AG04449 (cell line): Measurements from ENCODE around the gene GRK3.
A peak's percentile ranks its signal among the peaks of the same experiment; 100 is the strongest.

Source experiments
- CTCF ChIA-PET: fragments of 350-600 bp; formaldehyde crosslinking; extraction: SDS; loops from one replicate; lab custom pipeline; 2021; ENCODE audit warnings: antibody characterized with exemption; lab: Yijun Ruan, JAX
- POLR2A ChIA-PET: fragments of 400-600, 350-600 bp; formaldehyde crosslinking; extraction: SDS; loops from one replicate; lab custom pipeline; 2020; ENCODE audit warnings: antibody characterized with exemption, inconsistent platforms; lab: Yijun Ruan, JAX
- DNase-seq: peaks from one replicate; pipeline ENCODE4 v3.0.0-alpha.2; 2010; ENCODE audit warnings: low read depth, low spot score
- H3K4me3 ChIP-seq: 2 replicates; pipeline ENCODE4 v1.5.1; 2011; ENCODE audit warnings: low read depth, mild to moderate bottlenecking, control low read depth, low read length
- TF ChIP-seq, protein P1 (sequence below): IDR thresholded peaks from one replicate; pipeline ENCODE4 v1.5.1; 2011; ENCODE audit warnings: mild to moderate bottlenecking, moderate library complexity, low read length, control low read depth, inconsistent platforms; ENCODE audit not compliant: insufficient read depth; ENCODE audit errors: missing control alignments

GRK3 gene

DNA sequence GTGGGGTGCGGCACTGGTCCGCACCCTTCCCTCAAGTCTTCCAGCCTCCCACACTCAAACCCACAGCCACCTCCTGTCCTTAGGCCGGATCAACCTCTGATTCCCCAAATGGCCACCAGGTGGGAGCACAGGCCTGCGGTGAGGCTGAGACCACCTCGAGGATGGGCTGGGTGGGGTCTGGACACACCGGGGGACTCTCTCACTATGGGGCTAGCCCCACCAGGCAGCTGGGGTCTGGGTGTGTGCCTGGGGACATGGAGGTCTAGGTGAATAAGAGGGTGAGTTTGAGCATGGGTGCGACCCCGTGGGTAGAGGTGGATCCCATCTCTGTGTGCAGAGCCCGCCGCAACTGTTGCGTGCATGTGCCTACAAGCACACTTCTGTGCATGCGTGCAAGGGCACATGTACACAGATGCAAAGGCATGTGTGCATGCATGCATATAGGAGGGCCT, 210.1 kb downstream of the GRK3 start:
- CTCF ChIA-PET = interaction anchor here (1.4 to 11.4 kb wide), 7 partner anchors 12 to 584 kb away, joined by 4 to 166 read pairs (median 30); no protein-coding TSS in a partner anchor
- TF ChIP-seq, protein P1, sequence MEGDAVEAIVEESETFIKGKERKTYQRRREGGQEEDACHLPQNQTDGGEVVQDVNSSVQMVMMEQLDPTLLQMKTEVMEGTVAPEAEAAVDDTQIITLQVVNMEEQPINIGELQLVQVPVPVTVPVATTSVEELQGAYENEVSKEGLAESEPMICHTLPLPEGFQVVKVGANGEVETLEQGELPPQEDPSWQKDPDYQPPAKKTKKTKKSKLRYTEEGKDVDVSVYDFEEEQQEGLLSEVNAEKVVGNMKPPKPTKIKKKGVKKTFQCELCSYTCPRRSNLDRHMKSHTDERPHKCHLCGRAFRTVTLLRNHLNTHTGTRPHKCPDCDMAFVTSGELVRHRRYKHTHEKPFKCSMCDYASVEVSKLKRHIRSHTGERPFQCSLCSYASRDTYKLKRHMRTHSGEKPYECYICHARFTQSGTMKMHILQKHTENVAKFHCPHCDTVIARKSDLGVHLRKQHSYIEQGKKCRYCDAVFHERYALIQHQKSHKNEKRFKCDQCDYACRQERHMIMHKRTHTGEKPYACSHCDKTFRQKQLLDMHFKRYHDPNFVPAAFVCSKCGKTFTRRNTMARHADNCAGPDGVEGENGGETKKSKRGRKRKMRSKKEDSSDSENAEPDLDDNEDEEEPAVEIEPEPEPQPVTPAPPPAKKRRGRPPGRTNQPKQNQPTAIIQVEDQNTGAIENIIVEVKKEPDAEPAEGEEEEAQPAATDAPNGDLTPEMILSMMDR = peak; percentile 55
- DNase-seq = no peak
- POLR2A ChIA-PET = no interaction called here
- H3K4me3 ChIP-seq = no peak overlapping the region

DNA sequence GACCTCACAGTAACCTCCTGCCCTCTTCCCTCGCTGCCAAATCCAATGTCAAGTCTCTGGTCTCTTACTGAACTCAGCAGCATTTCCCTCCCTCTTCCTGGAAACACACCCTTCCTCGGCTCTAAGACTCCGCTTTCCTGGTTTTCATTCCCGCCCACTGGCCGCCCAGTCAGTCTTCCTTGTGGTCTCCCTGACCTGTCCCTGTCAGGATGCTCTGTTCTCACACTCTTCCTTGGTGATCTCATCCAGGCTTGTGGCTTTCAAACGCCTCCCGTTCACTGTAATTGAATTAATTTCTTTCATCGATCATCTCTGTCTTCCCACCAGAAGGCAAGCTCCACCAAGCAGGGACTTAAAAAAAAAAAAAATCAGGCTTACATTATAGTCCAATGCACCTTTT, 211.1 kb downstream of the GRK3 start:
- H3K4me3 ChIP-seq = no peak overlapping the region

DNA sequence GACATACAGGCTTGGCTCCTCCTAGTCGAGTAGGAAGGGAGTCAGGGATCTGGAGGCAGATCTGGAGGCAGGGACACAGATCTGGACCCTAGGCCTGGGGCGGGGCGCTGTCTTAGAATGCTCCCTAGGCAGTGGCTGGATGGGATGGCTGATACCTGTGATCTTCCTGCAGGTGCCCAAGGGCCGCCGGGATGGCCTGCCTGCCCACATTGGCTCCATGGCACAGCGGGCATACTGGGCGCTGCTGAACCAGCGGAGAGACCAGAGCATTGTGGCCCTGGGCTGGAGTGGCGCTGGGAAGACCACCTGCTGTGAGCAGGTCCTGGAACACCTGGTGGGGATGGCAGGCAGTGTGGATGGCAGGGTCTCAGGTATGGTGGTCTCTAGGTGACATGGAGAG, 212.9 kb downstream of the GRK3 start:
- POLR2A ChIA-PET = no interaction called here
- H3K4me3 ChIP-seq = no peak overlapping the region
- DNase-seq = no peak
- TF ChIP-seq, protein P1 = no peak
- CTCF ChIA-PET = interaction anchor here (1.0 to 11.4 kb wide), 10 partner anchors 10 to 575 kb away, joined by 3 to 166 read pairs (median 8); no protein-coding TSS in a partner anchor

More for the DNA sequence above, 211.1 kb downstream of the GRK3 start:
- TF ChIP-seq, protein P1 = no peak
- no peak for DNase-seq
- POLR2A ChIA-PET = no interaction called here
- CTCF ChIA-PET = interaction anchor here (3.3 to 11.4 kb wide), 5 partner anchors 12 to 583 kb away, joined by 16 to 166 read pairs (median 30); no protein-coding TSS in a partner anchor

DNA sequence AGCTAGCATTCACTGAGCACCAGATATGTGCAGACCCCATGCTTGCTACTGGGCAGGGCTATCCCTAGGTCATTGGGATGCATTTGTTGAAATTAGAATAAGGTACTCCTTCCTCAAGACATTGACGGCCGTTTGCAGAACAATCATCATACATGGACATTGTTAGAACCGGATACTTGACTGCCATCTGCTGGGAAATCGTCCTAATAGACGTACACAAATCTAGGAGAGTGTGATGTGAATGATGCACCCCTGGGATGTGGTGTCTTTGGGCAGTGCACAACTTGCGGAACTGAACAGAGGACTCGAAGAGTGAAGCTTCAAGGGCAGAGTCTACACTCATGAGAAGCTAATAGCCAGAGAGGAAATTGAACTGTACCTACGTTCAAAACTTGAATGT, 213.4 kb downstream of the GRK3 start:
- POLR2A ChIA-PET = no interaction called here
- CTCF ChIA-PET = interaction anchor here (0.5 to 11.4 kb wide), 14 partner anchors 9 to 575 kb away, joined by 3 to 166 read pairs (median 4); no protein-coding TSS in a partner anchor
- TF ChIP-seq, protein P1 = peak; percentile 43
- no peak overlapping the region for H3K4me3 ChIP-seq
- no peak for DNase-seq
